GM19397 (cell line): ENCODE results near the gene RAB25.
"Not testable (repeated sequence)": the region's sequence is repeated elsewhere in the genome, so short reads cannot be mapped to it uniquely, and the experiment has no call there.

ENCODE experiments used
- ATAC-seq: cut with Tn5 transposase; IDR thresholded peaks from one replicate; pipeline ENCODE4 v1.9.1; 2021; ENCODE audit warnings: mild to moderate bottlenecking, moderate library complexity; ENCODE audit not compliant: unreplicated experiment

The RAB25 gene

GRCh38 chr1:156054500-156055280 lies 6.3 kb upstream of the RAB25 start, which contains the start of gene LAMTOR2:
Gene LAMTOR2 (plus strand): TSS chr1:156054782. CDS start chr1:156054890, 108 bp downstream.
- peak; percentile 70 for ATAC-seq

DNA sequence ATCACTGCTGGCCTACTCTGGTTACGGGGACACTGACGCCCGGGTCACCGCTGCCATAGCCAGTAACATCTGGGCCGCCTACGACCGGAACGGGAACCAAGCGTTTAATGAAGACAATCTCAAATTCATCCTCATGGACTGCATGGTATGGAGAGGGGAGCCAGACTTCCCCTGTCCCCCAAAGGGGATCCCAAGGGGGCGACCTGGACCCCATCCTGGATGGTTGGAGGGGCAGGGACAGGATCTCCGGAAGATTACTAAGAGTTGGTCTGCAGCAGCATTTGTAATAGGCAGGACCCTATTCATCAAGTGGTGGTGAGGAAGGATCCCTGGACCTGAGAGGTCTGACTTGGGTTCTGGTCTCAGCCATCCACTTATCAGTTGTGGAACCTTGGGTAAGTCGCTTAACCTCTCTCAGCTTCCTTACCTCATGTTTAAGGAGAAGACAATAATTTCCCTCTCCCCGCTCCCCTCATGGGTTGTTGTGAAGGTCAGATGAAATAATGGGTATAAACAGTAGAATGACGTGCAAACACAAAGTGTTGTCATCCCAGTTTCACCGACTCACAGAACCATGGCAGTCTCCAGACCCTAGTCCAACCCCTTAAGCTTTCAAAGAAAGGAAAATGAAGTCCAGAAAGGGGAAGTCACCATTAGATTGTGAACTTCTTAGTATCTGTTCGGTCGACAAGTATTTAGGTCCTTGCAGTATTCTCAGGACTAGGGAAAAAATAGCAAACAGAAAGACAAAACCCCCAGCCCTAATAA lies 5.5 kb upstream of the RAB25 start:
- ATAC-seq = no peak

GRCh38 chr1:156056326-156056849 lies 4.6 kb upstream of the RAB25 start:
- ATAC-seq = no peak

- ATAC-seq = no peak
Observed at GRCh38 chr1:156062189-156062588, 1.2 kb downstream of the RAB25 start.

DNA sequence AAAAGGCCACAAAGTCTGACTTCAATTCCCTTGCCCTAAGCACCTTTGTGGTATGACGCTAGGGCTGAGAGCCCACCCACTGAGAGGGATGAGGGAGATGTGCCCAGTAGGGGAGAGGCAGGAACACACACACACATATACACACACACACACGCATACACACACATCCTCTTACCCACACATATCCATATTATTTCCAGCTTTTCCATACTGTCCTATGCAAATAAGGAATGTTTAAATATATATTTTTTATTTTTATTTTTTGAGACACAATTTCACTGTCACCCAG lies 3.0 kb downstream of the RAB25 start:
- ATAC-seq = no peak

- no peak for ATAC-seq
Observed at GRCh38 chr1:156064615-156065014, 3.7 kb downstream of the RAB25 start.

DNA sequence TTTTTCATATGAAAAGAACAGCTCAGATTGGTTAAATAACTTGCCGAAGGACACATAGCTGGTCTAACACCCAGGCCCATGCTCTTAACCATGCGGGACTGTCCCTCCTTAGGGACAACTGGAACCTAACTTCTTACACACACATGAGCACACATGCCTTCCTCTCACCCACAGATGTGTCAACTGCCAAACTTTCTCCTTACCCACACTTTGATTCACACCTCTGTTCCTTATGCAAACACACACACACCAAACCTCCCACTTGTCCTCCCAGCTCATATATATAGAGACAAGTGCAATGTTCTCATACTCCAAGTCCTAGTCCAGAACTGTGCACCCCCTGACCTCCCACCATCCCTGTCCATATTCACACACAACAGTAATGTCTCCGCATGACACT lies 4.3 kb downstream of the RAB25 start:
- no peak for ATAC-seq

DNA sequence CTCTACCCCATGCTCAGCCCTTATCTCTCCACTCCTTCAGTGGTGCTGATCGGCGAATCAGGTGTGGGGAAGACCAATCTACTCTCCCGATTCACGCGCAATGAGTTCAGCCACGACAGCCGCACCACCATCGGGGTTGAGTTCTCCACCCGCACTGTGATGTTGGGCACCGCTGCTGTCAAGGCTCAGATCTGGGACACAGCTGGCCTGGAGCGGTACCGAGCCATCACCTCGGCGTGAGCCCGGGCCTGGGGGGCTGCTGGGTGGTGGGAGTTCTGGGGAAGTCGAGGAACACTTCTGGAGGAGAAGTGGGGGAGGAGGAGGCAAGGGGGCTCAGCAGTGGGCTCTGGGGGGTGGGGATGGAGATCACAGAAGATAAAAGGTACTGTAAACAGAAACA lies 4.9 kb downstream of the RAB25 start:
- ATAC-seq = no peak

- no peak for ATAC-seq
Observed at GRCh38 chr1:156067262-156067661, 6.3 kb downstream of the RAB25 start.

- no peak for ATAC-seq
Observed at GRCh38 chr1:156069490-156070455, 8.8 kb downstream of the RAB25 start.

GRCh38 chr1:156070548-156070947 lies 9.6 kb downstream of the RAB25 start:
- ATAC-seq = no peak

DNA sequence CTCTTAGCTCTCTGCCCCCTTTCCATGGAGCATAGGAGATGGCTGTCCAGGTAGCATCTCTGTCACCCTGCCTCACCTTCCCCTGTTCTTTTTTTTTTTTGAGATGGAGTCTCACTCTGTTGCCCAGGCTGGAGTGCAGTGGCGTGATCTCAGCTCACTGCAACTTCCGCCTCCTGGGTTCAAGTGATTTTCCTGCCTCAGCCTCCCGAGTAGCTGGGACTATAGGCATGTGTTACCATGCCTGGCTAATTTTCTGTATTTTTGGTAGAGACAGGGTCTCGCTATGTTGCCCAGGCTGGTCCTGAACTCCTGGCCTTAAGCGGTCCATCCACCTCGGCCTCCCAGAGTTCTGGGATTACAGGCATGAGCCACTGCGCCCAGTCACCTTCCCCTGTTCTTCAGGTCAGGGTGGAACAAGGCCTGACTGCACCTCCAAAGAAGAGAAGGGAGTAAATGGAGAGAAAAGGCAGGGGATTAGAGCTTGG lies 10.4 kb downstream of the RAB25 start:
- ATAC-seq = not testable (repeated sequence)

DNA sequence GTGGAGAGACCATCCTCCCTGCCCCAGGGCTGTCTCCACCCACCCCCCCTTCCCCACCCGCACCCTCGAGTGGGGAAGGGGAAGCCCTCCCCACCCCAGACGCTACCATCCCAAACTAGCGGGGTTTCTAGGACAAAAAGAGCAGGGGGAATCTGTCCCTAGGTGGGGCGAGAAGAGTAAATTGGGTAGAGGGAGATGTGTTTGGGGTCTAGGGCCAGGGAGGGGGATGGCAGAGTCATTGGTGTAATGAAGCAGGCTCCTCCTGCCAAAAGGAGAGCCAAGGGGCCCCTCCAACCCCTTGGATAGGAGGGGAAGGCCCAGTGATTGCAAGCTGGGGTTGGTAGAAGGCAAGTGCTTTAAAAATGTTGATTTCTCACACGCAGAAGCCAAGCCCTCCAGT lies 11.3 kb downstream of the RAB25 start:
- ATAC-seq = no peak

GRCh38 chr1:156073110-156073687 lies 12.2 kb downstream of the RAB25 start:
- ATAC-seq = no peak

GRCh38 chr1:156073740-156074139 lies 12.8 kb downstream of the RAB25 start:
- ATAC-seq = no peak

DNA sequence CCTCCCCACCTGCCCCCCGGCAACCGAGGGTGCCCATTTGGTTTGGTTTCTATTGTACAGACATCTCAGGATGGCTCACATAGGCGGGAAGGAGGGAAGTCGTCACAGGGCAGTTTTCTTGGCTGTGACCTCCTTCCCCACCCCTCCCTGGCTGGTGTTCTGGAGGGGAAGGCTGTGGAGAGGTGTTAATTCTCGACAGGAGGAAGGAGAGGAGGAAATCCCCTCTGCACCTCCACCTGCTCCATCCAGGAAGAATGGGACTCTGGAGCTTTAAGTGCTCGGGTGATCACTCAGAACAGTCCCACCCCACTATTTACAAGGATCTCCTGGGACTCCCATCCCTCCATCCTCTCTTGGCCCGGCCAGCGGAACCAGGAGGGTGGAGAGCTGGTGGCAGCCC lies 13.7 kb downstream of the RAB25 start:
- no peak for ATAC-seq

- ATAC-seq = no peak
Observed at GRCh38 chr1:156075162-156075561, 14.2 kb downstream of the RAB25 start.

DNA sequence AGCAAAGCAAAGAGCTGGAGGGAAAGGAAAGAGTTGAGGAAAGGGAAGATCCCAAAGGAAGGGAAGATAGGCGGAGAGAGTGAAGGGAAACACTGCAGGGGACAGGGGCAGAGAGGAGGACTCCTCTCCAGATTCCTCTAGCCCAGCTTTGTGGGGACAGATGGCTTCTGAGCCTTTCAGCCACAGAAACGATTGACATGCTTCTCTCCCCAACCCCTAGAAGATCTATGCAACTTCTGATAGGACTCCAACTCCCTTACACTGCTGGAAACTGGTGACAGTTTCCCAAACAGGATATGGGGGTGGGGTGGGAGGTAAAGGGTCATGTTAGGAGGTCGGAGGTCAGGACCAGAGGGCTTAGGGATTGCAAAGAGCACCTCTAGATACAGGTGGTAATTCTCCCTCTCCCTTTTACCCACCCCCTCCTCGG lies 14.8 kb downstream of the RAB25 start:
- ATAC-seq = no peak

DNA sequence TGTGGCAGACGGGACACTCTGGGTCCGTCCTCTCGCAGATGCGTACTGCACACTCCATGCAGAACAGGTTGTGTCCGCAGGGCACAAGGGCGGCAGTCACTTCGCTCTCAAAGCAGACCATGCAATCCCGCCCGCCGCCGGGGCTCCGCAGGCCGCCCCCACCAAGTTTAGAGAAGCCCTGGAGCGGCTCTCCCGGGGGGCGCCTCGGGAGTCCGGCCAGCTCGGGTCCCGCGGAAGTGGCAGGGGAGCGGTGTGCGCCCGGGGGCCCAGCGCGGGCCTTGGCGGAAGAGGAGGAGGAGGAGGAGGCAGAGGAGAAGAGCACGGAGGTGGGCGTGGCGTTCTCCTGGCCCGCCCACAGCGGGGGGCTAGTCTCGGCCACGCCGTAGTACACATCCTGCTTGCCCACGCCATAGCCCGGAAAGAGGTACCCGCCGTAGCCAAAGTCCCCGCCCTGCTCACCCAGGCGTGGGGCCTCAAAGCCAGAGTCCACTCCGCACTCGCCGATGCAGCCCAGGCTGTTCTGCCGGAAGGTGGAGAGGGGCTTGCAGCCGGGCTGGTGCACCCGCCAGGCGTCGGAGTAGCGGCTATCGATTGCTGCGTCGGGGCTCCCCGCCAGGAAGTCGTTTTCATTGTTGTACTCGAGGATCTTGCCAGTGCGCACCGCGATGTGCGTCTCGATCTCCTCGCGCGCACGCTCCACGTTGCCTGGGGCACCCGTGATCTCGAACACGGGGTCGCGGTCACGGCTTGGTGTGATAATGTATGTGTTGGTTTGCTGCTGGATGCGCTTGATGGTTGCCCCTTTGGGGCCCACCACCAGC lies 15.9 kb downstream of the RAB25 start:
- no peak for ATAC-seq

GRCh38 chr1:156077430-156077760 lies 16.4 kb downstream of the RAB25 start:
- no peak for ATAC-seq
